Placental pericyte (primary cell): Measurements from ENCODE around the gene APMAP. TPM values are rescaled to one million over a fixed set of nuclear protein-coding genes. Genes with fewer than 3 reads are reported as not detected.

Experiments
- small RNA-seq: library from RNA; depleted of rRNA; stranded (forward); fragments of <200 nt; gene quantifications from one replicate; pipeline ENCODE3, GENCODE V24; 2012; ENCODE audit warnings: low replicate concordance
- total RNA-seq: library from RNA; depleted of rRNA; stranded (reverse); fragments of >200 nt; gene quantifications from 2 replicates; pipeline ENCODE4 v1.2.3, GENCODE V29; 2012

Gene APMAP, protein sequence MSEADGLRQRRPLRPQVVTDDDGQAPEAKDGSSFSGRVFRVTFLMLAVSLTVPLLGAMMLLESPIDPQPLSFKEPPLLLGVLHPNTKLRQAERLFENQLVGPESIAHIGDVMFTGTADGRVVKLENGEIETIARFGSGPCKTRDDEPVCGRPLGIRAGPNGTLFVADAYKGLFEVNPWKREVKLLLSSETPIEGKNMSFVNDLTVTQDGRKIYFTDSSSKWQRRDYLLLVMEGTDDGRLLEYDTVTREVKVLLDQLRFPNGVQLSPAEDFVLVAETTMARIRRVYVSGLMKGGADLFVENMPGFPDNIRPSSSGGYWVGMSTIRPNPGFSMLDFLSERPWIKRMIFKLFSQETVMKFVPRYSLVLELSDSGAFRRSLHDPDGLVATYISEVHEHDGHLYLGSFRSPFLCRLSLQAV
- 61.8 and 69.6 TPM in 2 replicates for total RNA-seq

DNA sequence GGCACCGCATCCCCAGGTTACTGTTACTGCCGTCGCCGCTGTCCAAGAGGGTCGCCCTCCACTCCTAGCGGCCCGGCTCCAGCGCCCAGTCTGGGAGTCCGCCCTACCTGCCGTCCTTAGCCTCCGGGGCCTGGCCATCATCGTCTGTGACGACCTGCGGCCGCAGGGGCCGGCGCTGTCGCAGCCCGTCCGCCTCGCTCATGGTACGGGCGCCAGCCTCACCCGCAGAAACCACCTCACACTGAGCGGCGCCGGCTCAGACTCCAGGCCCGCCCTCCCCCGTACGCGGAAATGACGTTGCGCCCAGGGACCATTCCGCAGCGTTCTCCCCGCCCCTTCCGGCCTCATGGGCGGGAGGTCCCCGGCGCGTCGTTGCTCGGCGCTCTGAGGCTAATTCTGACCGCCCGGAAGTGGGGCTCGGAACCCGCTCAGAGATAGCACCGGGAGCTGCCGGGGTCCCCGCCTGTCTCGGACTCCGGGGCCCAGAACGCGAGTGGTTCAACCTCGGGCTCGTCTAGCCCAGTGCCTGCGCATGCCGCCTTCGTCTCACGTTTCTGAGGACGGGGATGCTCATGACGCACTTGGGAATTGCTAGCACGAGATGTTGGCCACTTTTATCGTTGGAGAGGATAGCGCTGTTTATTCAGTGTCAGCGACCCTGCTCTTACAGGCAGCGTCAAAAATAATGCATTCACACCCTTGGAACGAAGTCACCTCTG, at the start of gene APMAP:
Gene APMAP (minus strand): TSS at position 265 of the 719 bp plus-strand sequence. CDS start 63 bp downstream, at position 202.

DNA sequence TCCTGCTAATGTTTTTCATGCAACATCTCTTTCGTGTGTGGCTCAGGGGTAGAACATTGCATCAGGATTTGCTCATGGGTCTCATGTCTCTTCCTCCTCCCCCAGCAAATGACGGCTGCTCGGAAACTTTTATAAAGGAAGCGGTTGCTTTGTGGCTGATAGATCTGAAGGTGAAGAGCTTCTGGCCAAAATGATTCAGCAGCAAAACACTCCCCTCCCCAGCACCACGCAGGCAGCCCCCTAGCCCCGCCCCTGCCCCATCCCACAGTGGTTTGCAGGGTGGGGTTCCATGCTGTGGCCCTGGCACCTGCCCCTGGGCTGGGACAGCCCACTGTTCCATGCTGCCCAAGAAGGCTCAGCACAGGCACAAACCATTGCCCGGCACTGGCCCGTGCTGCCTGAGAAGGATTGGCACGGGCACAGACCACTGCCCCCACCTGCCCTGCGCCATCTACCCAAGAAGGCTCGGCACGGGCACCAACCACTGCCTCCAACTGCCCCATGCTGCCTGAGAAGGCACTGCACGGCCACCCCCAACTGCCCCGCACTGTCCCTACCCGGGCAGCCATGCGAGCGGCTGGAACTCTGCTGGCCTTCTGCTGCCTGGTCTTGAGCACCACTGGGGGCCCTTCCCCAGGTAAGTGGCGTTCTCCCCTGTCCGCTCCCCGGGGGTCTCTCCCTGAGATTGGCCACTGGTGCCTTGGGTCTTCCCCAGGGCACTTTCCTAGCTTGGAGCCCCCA, 43.4 kb downstream of the APMAP start, which contains the start of gene CST7:
Gene CST7 (plus strand): TSS at position 331 of the 741 bp plus-strand sequence. CDS start 237 bp downstream, at position 568.

Small RNAs within 50 kb of the gene (small RNA-seq; reads per million reads assigned to genes)
- not detected for gene RNU6-1257P

Other genes with a start within 250 kb of the APMAP start
- gene CST7, start 43.5 kb downstream of the APMAP start, total RNA-seq, result not detected in 2 replicates
- 0.72 and 1.3 TPM in 2 replicates for gene ACSS1, start 65.4 kb upstream of the APMAP start, total RNA-seq
- gene VSX1, start 89.4 kb upstream of the APMAP start, total RNA-seq, result not detected in 2 replicates
- gene ENTPD6, start 203.0 kb upstream of the APMAP start, total RNA-seq, result 58.9 and 68.7 TPM in 2 replicates